Measurements from ENCODE around the gene CLSTN2.

CLSTN2 gene

DNA sequence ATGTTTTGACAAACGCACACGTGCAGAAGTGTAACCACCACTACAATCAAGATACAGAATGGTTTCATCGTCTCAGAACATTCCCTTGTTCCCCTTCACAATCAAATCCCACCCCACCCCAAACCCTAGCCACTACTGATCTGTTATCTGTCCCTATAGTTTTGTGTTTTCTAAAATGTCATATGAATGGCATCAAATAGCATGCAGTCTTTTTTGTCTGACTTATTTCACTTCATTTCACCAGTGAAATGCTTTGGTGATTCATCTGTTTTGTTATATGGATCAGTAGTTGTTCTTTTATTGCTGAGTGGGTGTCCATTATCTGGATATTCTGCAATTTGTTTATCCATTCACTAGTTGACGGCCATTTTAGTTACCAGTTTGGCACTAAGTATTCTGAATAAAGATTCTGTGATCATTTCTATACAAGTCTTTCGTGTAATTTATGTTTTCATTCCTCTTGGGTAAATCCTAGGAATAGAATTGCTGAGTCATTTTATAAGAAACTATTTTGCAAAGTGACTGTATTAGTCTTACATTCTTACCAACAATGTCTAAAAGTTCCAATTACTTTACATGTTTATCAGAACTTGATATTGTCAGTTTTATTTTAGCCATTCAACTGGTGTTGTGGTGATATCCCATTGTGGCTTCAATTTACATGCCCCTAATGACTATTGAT lies 232.8 kb downstream of the CLSTN2 start:
- no peak for DNase-seq (ENCODE audit: extremely low spot score)
- TF ChIP-seq ZNF384 (IDR thresholded peaks at IDR 0.05) = no peak
- TF ChIP-seq FOXA1 (IDR thresholded peaks at IDR 0.05) = no peak
- TF ChIP-seq BHLHE40 (IDR thresholded peaks at IDR 0.05; ENCODE audit: borderline replicate concordance) = no peak
- no peak for TF ChIP-seq ARNT (IDR thresholded peaks at IDR 0.05)
- no peak for TF ChIP-seq SUZ12 (IDR thresholded peaks at IDR 0.05)
- TF ChIP-seq TARDBP (IDR thresholded peaks at IDR 0.05) = no peak
- TF ChIP-seq FOXM1 (IDR thresholded peaks at IDR 0.05; ENCODE audit: borderline replicate concordance) = no peak
- TF ChIP-seq LEF1 (IDR thresholded peaks at IDR 0.05; ENCODE audit: borderline replicate concordance) = no peak
- TF ChIP-seq ELF4 (IDR thresholded peaks at IDR 0.05) = no peak
- no peak for TF ChIP-seq HDGF (IDR thresholded peaks at IDR 0.05; ENCODE audit: borderline replicate concordance)
- no peak for TF ChIP-seq FOXK2 (IDR thresholded peaks at IDR 0.05)
- TF ChIP-seq SP1 (IDR thresholded peaks at IDR 0.05) = no peak
- TF ChIP-seq L3MBTL2 (conservative IDR thresholded peaks at IDR 0.05) = no peak
- no peak for TF ChIP-seq PKNOX1 (IDR thresholded peaks at IDR 0.05)
- TF ChIP-seq CTBP1 (IDR thresholded peaks at IDR 0.05; ENCODE audit: borderline replicate concordance) = no peak
- no peak for TF ChIP-seq NFRKB (IDR thresholded peaks at IDR 0.05)
- ChIA-PET POLR2A (no interaction called here), CTCF (no interaction called here)

DNA sequence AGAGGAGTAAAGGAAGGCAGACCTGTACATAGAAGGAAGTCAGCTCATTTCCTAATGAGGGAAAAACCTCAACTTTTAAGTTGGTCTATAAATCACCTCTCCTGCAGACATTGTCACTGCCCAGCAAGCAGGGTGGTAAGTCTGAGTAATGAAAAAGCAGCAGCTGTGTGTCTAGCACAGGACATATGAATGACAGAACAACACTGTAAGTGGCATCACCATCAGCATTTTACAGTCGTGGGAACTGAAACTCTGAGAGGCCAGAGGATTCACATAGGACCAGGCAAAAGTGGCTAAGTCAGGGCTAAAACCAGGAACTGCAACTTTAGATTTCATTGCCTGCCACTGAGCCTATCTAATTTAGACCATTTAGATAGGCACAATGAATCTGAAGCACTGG lies 235.6 kb downstream of the CLSTN2 start:
- CTCF ChIA-PET = no interaction called here
- POLR2A ChIA-PET = no interaction called here
- no peak for DNase-seq (ENCODE audit: extremely low spot score)
- no peak for TF ChIP-seq HDGF (IDR thresholded peaks at IDR 0.05; ENCODE audit: borderline replicate concordance)
- no peak for TF ChIP-seq ELF4 (IDR thresholded peaks at IDR 0.05)
- TF ChIP-seq CTBP1 (IDR thresholded peaks at IDR 0.05; ENCODE audit: borderline replicate concordance) = no peak
- TF ChIP-seq PKNOX1 (IDR thresholded peaks at IDR 0.05) = no peak
- TF ChIP-seq NFRKB (IDR thresholded peaks at IDR 0.05) = no peak
- no peak for TF ChIP-seq BHLHE40 (IDR thresholded peaks at IDR 0.05; ENCODE audit: borderline replicate concordance)
- TF ChIP-seq L3MBTL2 (conservative IDR thresholded peaks at IDR 0.05) = no peak
- no peak for TF ChIP-seq FOXK2 (IDR thresholded peaks at IDR 0.05)
- no peak for TF ChIP-seq ZNF384 (IDR thresholded peaks at IDR 0.05)
- TF ChIP-seq SUZ12 (IDR thresholded peaks at IDR 0.05) = no peak
- no peak for TF ChIP-seq FOXA1 (IDR thresholded peaks at IDR 0.05)
- no peak for TF ChIP-seq FOXM1 (IDR thresholded peaks at IDR 0.05; ENCODE audit: borderline replicate concordance)
- no peak for TF ChIP-seq SP1 (IDR thresholded peaks at IDR 0.05)
- no peak for TF ChIP-seq TARDBP (IDR thresholded peaks at IDR 0.05)
- no peak for TF ChIP-seq LEF1 (IDR thresholded peaks at IDR 0.05; ENCODE audit: borderline replicate concordance)
- no peak for TF ChIP-seq ARNT (IDR thresholded peaks at IDR 0.05)

GRCh38 chr3:140176526-140176925 lies 241.5 kb downstream of the CLSTN2 start:
- CTCF ChIA-PET = interaction anchor here (1.0 kb wide), 1 partner anchor 48 kb away, joined by 3 read pairs; no protein-coding TSS in a partner anchor
- TF ChIP-seq CTBP1 (IDR thresholded peaks at IDR 0.05; ENCODE audit: borderline replicate concordance) = no peak
- no peak for TF ChIP-seq ZNF384 (IDR thresholded peaks at IDR 0.05)
- no peak for TF ChIP-seq FOXA1 (IDR thresholded peaks at IDR 0.05)
- TF ChIP-seq L3MBTL2 (conservative IDR thresholded peaks at IDR 0.05) = no peak
- no peak for TF ChIP-seq NFRKB (IDR thresholded peaks at IDR 0.05)
- no peak for TF ChIP-seq SUZ12 (IDR thresholded peaks at IDR 0.05)
- no peak for TF ChIP-seq FOXK2 (IDR thresholded peaks at IDR 0.05)
- no peak for TF ChIP-seq SP1 (IDR thresholded peaks at IDR 0.05)
- TF ChIP-seq LEF1 (IDR thresholded peaks at IDR 0.05; ENCODE audit: borderline replicate concordance) = no peak
- TF ChIP-seq FOXM1 (IDR thresholded peaks at IDR 0.05; ENCODE audit: borderline replicate concordance) = no peak
- no peak for TF ChIP-seq BHLHE40 (IDR thresholded peaks at IDR 0.05; ENCODE audit: borderline replicate concordance)
- POLR2A ChIA-PET = no interaction called here

GRCh38 chr3:140177943-140178342 lies 243.0 kb downstream of the CLSTN2 start:
- CTCF ChIA-PET = no interaction called here
- DNase-seq (ENCODE audit: extremely low spot score) = no peak
- POLR2A ChIA-PET = no interaction called here
- no peak for TF ChIP-seq ZNF384 (IDR thresholded peaks at IDR 0.05)
- no peak for TF ChIP-seq TARDBP (IDR thresholded peaks at IDR 0.05)

More at GRCh38 chr3:140176526-140176925, 241.5 kb downstream of the CLSTN2 start:
- no peak for DNase-seq (ENCODE audit: extremely low spot score)

- no peak for DNase-seq (ENCODE audit: extremely low spot score)
- ChIA-PET CTCF (no interaction called here), POLR2A (no interaction called here)
- TF ChIP-seq SUZ12 (IDR thresholded peaks at IDR 0.05) = no peak
Observed at GRCh38 chr3:140178482-140178881, 243.5 kb downstream of the CLSTN2 start.

GRCh38 chr3:140180603-140181002 lies 245.6 kb downstream of the CLSTN2 start:
- ChIA-PET CTCF (no interaction called here), POLR2A (no interaction called here)
- no peak for DNase-seq (ENCODE audit: extremely low spot score)
- TF ChIP-seq NFRKB (IDR thresholded peaks at IDR 0.05) (no peak), BHLHE40 (IDR thresholded peaks at IDR 0.05; ENCODE audit: borderline replicate concordance) (no peak), ELF4 (IDR thresholded peaks at IDR 0.05) (no peak), L3MBTL2 (conservative IDR thresholded peaks at IDR 0.05) (no peak), FOXM1 (IDR thresholded peaks at IDR 0.05; ENCODE audit: borderline replicate concordance) (no peak), CTBP1 (IDR thresholded peaks at IDR 0.05; ENCODE audit: borderline replicate concordance) (no peak), FOXA1 (IDR thresholded peaks at IDR 0.05) (no peak), SP1 (IDR thresholded peaks at IDR 0.05) (no peak), SUZ12 (IDR thresholded peaks at IDR 0.05) (no peak), PKNOX1 (IDR thresholded peaks at IDR 0.05) (no peak), FOXK2 (IDR thresholded peaks at IDR 0.05) (no peak), ARNT (IDR thresholded peaks at IDR 0.05) (no peak), ZNF384 (IDR thresholded peaks at IDR 0.05) (no peak), TARDBP (IDR thresholded peaks at IDR 0.05) (no peak), HDGF (IDR thresholded peaks at IDR 0.05; ENCODE audit: borderline replicate concordance) (no peak), LEF1 (IDR thresholded peaks at IDR 0.05; ENCODE audit: borderline replicate concordance) (no peak)

All from HEK293T (cell line).